ENCODE data around the gene DDA1.

- TF ChIP-seq CTCF (IDR thresholded peaks at IDR 0.05; ENCODE audit: poor library complexity) (no peak), EZH2phosphoT487 (IDR thresholded peaks at IDR 0.05; ENCODE audit: low read depth, severe bottlenecking, unreplicated experiment) (no peak), EZH2 (IDR thresholded peaks at IDR 0.05; ENCODE audit: borderline replicate concordance) (no peak)
These were observed 14.6 kb downstream of the DDA1 start for GRCh38 chr19:17323964-17324332.

All from hepatocyte (in vitro differentiated cells).